HUDEP-2 (cell line): ENCODE results near the gene COQ10A.

Experiments used
- DNase-seq, 76 experiments: peaks; one replicate each; lab custom pipeline; 2025; ENCODE audit not compliant: unreplicated experiment in 76 of 76; lab: John Stamatoyannopoulos, UW

The COQ10A gene

DNA sequence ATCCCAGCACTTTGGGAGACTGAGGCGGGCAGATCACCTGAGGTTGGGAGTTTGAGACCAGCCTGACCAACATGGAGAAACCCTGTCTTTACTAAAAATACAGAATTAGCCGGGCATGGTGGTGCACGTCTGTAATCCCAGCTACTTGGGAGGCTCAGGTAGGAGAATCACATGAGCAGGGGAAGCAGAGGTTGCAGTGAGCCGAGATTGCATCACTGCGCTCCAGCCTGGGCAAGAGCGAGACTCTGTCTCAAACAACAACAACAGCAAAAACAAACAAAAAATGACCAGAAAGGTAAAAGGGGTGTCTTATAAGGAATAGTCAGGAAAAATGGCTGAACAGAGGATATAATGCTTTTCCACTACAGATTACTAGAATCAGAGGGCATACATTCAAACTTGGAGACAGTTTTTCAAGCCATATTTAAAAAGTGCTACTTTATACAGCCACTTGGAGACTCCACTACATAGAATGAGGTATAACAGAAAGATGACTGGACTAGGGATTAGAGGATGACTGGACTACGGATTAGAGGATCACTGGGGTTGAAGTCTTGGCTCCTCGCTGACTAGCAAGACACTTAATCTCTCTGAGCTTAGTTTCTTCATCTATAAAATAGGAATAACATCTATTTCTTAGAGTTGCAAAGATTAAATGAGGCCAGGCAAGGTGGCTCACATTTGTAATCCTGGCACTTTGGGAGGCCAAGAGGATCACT is 38.3 kb downstream of the COQ10A start:
- no peak for DNase-seq

DNA sequence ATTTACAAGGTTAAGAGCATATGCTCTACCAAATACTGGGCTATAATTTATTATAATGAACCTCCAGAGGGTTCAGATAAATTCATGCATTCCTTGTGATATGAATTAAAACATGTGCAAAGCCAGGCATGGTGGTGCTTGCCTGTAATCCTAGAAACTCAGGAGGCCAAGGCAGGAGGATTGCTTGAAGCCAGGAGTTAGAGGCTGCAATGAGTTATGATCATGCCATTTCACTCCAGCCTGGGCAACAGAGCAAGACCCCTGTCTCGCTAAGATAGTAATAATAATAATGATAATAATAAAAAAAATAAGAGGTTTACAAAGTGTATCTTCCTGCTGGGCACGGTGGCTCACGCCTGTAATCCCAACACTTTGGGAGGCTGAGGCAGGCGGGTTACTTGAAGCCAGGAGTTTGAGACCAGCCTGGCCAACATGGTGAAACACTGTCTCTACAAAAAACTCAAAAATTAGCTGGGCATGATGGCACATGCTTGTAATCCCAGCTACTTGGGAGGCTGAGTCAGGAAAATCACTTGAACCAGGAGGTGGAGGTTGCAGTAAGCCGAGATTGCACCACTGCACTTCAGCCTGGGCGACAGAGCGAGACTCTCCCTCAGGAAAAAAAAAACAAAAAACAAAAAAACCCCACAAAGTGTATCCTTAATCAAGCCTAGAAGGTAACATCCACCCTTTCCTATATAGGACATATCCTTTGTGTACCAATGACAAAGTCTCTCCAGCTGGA is 40.7 kb downstream of the COQ10A start:
- no peak for DNase-seq

DNA sequence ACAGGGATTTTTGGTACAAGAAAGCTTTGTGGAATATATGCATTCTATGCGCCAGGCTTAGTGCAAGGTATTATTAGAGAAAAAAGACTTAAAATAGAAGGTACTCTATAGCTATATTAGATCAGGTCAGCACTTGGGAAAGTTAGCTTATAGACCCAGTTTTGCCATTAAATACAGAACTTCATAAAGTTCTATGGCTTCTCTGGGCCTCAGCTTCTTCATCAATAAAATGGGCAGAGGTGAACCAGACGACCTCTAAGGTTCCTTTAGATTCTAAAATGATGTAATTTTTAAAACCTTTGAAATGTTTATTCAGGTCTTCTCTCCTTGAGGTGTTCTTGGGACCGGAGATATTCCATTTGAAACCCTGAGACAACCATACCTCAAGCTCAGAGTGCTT is 42.0 kb downstream of the COQ10A start:
- DNase-seq = no peak

DNA sequence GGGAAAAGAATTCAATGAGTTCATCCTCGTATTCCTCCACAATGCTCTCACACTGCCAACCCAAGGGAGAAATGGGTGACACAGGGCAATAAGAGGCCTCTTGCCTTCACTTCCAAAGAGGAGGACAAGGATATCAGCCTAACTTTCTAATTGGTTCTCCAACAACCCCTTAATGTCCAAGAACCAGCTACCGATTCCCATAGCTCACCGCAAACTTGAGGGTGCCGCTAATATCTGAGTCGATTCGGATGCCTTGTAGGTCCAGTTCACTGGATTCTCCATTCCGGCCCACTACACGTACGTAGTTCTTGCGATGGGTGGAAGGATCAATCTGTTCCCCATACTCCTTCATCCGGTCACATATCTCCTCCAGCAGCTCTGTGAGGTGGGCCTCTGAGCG is 44.3 kb downstream of the COQ10A start:
- no peak for DNase-seq

DNA sequence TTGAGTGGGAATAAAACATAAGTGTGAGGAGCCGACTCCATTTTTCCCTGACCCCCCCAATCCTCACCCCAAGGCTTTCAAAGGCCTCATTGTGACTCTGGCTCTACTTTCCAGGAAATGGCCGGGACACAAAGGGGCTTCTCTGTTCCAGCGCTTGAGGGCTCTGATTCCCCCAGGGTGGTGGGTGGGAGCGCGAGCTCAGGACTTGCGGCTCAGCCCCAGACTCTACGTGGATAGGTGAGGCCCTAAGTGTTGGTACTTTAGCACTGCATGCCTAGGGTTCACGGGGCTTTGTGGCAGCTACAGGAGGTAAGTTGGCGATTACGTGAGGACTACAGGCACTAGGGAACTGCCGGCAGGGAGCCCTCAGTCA is 48.5 kb downstream of the COQ10A start:
- DNase-seq = peak in 4 of 76 experiments; percentile 24 to 42 (median 34)

DNA sequence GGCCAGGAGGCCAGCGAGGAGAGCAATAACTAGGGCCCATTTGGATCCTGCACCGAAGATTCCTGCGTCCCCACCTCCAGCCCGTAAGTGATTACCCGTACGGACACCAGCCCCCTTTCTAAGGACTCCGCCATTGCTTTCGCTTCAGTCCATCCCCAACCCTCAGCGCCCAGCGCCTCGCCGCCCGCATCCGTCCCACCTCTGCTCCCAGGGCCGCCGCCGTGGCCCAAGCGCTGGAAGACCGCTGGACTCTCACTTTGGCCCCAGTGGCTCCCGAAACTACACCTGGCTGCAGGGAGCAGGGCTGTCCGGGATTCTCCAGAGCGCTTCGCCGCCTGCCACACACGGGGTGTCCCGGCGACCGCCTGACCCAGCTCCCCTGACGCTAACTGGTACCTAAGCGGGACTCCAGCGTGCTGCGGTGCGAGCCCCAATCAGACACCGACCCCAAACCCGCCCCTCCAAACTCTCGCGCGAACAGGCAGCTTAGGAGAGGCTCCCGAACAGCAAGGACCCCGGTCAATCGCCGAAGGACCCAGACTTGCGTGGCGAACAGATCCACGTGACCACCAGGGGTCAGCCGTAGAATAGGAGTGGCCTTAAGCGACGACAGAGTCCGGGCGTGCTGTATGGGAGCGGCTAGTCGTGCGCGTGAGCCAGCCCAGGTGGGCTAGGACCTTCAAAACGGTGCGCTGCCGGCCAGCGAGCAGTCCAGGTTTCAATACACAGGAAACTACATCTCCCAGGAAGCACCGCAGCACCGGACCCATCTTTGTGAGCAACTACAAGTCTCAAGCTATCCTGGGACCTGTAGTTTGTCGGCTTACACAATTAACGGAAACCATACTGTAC is 49.1 kb downstream of the COQ10A start, which contains the start of gene CNPY2:
Gene CNPY2, minus strand, starts transcription at position 367 of the 852 bp plus-strand sequence. CDS start 771 bp downstream, outside the sequence.
- peak in 75 of 76 experiments; percentile 41 to 97 (median 91) for DNase-seq

DNA sequence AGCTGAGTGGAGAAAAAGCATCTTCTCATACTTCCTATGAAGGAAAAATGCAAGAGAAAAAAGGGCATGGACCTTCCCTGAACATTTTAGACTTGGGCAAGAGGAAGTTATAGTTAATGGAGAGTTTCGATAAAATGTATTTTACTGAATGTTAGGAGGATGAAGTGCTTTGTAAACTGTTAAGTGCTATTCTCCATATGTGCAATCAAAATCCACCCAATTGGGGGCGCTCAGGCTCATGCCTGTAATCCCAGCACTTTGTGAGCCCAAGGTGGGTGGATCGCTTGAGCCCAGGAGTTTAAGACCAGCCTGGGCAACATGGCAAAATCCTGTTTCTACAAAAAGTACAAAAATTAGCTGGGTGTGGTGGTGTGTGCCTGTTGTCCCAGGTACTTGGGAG is 50.9 kb downstream of the COQ10A start:
- no peak for DNase-seq
